CD4-positive, alpha-beta T cell (primary cell): ENCODE results near the gene RYR2. TPM values are rescaled to one million over a fixed set of nuclear protein-coding genes. Genes with fewer than 3 reads are reported as not detected.

Source experiments
- ATAC-seq: fragments of 200-7000 bp; cut with Tn5 transposase; one replicate; pipeline ENCODE4 v1.10.0; 2022; ENCODE audit warnings: mild to moderate bottlenecking; ENCODE audit not compliant: poor library complexity
- CTCF ChIA-PET: fragments of 350-600 bp; sonication (Branson Sonifier 250); formaldehyde crosslinking; loops from one replicate; lab custom pipeline; 2021; ENCODE audit warnings: antibody characterized with exemption, inconsistent platforms; lab: Charles Lee
- POLR2A ChIA-PET: fragments of 350-600 bp; sonication (Branson Sonifier 250); formaldehyde crosslinking; loops from one replicate; lab custom pipeline; 2021; ENCODE audit warnings: antibody characterized with exemption, inconsistent platforms; lab: Charles Lee
- DNase-seq, 14 experiments: peaks; one replicate each; pipeline ENCODE4 v3.0.0-alpha.2; 2013 to 2020; ENCODE audit warnings: mixed read lengths in 2 of 14
- H3K27ac ChIP-seq, 2 donors: one replicate each; pipeline versions ENCODE4 v1.5.1 to v1.7.0; 2013; ENCODE audit warnings: low read length in 2 of 2, low read depth in 1 of 2, mild to moderate bottlenecking in 1 of 2
- H3K27me3 ChIP-seq, 2 experiments: 1 replicate in 1 of 2; 2 replicates in 1 of 2; pipeline versions ENCODE4 v1.6.1 to v1.7.0; 2013; ENCODE audit warnings: low read length in 2 of 2, control low read depth in 1 of 2, mild to moderate bottlenecking in 1 of 2, moderate library complexity in 1 of 2; ENCODE audit not compliant: insufficient read depth in 2 of 2, control insufficient read depth in 1 of 2
- H3K36me3 ChIP-seq: one replicate; pipeline ENCODE4 v1.6.1; 2013; ENCODE audit warnings: low read length, control low read depth; ENCODE audit not compliant: insufficient read depth
- H3K4me1 ChIP-seq: one replicate; pipeline ENCODE4 v1.6.1; 2013; ENCODE audit warnings: low read length, control low read depth; ENCODE audit not compliant: insufficient read depth
- H3K4me3 ChIP-seq: one replicate; pipeline ENCODE4 v1.5.1; 2013; ENCODE audit warnings: mild to moderate bottlenecking, low read length, moderate library complexity
- H3K9me3 ChIP-seq, 2 experiments: 1 replicate in 1 of 2; 2 replicates in 1 of 2; pipeline versions ENCODE4 v1.6.1 to v1.7.0; 2013; ENCODE audit warnings: low read length in 2 of 2, mild to moderate bottlenecking in 2 of 2, control low read depth in 1 of 2, moderate library complexity in 1 of 2; ENCODE audit not compliant: control insufficient read depth in 1 of 2, insufficient read depth in 1 of 2
- H3K27ac Mint-ChIP-seq: one replicate; pipeline ENCODE4 v1.8.0; 2020; ENCODE audit warnings: mixed read lengths
- H3K27me3 Mint-ChIP-seq: one replicate; pipeline ENCODE4 v1.8.0; 2021; ENCODE audit warnings: mixed read lengths
- H3K36me3 Mint-ChIP-seq: one replicate; pipeline ENCODE4 v1.8.0; 2021; ENCODE audit warnings: low read depth, mixed read lengths
- H3K4me1 Mint-ChIP-seq: one replicate; pipeline ENCODE4 v1.8.0; 2021; ENCODE audit warnings: low read depth, mixed read lengths
- H3K4me3 Mint-ChIP-seq: one replicate; pipeline ENCODE4 v1.8.0; 2020; ENCODE audit warnings: mild to moderate bottlenecking, mixed read lengths
- H3K9me3 Mint-ChIP-seq: one replicate; pipeline ENCODE4 v1.8.0; 2020; ENCODE audit warnings: mixed read lengths
- intact Hi-C, 2 experiments: fragments of 100-400 bp; cut with DNase I in 1 of 2; cut with micrococcal nuclease in 1 of 2; formaldehyde crosslinking; loops; one replicate each; pipeline versions ENCODE4 v1.15.1 to v1.9.0; 2023 to 2025; cut with DNase I, micrococcal nuclease
- total RNA-seq, 174 experiments: library from RNA in 2 of 174; stranded (reverse) in 2 of 174; gene quantifications; one replicate each; pipeline ENCODE4 v1.2.3 and lab custom pipeline; 2021 to 2026
- TF ChIP-seq, protein P1 (sequence below): fragments of 200-600 bp; IDR thresholded peaks from one replicate; pipeline ENCODE4 v1.8.0; 2022; ENCODE audit warnings: antibody characterized with exemption, mild to moderate bottlenecking

RYR2 gene
- total RNA-seq, 2 experiments from 2014 or later: not detected

DNA sequence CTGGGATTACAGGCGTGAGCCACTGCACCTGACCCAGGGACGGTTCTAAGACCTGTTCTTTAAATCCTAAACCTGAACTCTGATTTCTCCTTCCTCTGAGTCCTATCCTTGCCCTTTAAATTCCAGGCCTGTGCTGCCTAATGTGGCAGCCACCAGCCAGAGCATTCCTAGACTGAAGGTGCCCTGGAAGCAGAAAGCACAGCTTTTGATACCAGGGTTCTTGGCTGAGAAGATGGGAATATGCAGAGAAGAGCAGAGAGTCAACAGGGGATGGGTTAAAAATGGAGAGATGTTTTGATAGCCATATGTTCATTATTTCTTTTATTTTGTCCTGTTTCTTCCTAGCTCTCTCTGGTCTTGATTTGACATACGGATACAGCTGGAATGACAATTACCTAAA lies 49.7 kb downstream of the RYR2 start:
- Histone ChIP-seq H3K27me3 (peaks cover 0 to 4% of the 10 kb centered on the region in 2 experiments), H3K9me3 (peaks cover 0 to 3% of the 10 kb centered on the region in 2 experiments), H3K4me1 (no peaks in the 10 kb centered on the region), H3K36me3 (no peaks in the 10 kb centered on the region), H3K4me3 (no peak overlapping the region), H3K27ac (no peak overlapping the region)
- no peak for ATAC-seq
- TF ChIP-seq, protein P1, sequence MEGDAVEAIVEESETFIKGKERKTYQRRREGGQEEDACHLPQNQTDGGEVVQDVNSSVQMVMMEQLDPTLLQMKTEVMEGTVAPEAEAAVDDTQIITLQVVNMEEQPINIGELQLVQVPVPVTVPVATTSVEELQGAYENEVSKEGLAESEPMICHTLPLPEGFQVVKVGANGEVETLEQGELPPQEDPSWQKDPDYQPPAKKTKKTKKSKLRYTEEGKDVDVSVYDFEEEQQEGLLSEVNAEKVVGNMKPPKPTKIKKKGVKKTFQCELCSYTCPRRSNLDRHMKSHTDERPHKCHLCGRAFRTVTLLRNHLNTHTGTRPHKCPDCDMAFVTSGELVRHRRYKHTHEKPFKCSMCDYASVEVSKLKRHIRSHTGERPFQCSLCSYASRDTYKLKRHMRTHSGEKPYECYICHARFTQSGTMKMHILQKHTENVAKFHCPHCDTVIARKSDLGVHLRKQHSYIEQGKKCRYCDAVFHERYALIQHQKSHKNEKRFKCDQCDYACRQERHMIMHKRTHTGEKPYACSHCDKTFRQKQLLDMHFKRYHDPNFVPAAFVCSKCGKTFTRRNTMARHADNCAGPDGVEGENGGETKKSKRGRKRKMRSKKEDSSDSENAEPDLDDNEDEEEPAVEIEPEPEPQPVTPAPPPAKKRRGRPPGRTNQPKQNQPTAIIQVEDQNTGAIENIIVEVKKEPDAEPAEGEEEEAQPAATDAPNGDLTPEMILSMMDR: no peak
- Mint-ChIP-seq H3K4me3 (no peak overlapping the region), H3K27ac (no peak overlapping the region), H3K4me1 (no peaks in the 10 kb centered on the region), H3K27me3 (no peaks in the 10 kb centered on the region), H3K9me3 (no peaks in the 10 kb centered on the region), H3K36me3 (no peaks in the 10 kb centered on the region)
- CTCF ChIA-PET: no interaction called here
- POLR2A ChIA-PET: no interaction called here
- intact Hi-C loops: no loop called here
- no peak for DNase-seq

DNA sequence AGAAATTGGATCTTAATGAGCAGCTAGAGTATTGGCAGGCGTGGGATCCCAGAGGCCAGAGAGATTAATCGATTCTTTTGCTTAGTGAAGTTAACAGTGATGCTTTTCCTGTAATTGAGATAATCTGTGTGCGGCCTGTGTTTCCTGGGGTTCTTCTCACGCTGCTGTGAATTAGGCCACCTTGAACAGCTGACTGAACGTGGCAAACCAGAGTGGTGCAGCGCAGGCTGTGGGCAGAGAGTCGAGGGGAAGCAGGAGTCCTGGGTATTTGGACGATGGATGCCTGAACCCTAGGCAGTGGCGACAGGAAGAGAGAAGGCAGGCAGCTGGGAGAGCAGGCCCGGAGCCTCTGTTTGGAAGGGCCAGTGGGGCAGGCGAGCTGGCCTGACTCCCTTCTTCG lies 51.7 kb downstream of the RYR2 start:
- POLR2A ChIA-PET: no interaction called here
- no peak for DNase-seq
- Mint-ChIP-seq H3K27ac (no peak overlapping the region), H3K9me3 (no peaks in the 10 kb centered on the region), H3K4me1 (no peaks in the 10 kb centered on the region), H3K4me3 (no peak overlapping the region), H3K27me3 (peaks cover 4% of the 10 kb centered on the region), H3K36me3 (no peaks in the 10 kb centered on the region)
- CTCF ChIA-PET: no interaction called here
- TF ChIP-seq, protein P1: no peak
- H3K27me3 ChIP-seq: peaks cover 0 to 8% of the 10 kb centered on the region in 2 experiments
- H3K9me3 ChIP-seq: peaks cover 0 to 3% of the 10 kb centered on the region in 2 experiments
- no peak overlapping the region for H3K4me3 ChIP-seq
- intact Hi-C loops: no loop called here
- H3K27ac ChIP-seq: no peak overlapping the region
- no peak for ATAC-seq
- no peaks in the 10 kb centered on the region for H3K4me1 ChIP-seq
- H3K36me3 ChIP-seq: no peaks in the 10 kb centered on the region

DNA sequence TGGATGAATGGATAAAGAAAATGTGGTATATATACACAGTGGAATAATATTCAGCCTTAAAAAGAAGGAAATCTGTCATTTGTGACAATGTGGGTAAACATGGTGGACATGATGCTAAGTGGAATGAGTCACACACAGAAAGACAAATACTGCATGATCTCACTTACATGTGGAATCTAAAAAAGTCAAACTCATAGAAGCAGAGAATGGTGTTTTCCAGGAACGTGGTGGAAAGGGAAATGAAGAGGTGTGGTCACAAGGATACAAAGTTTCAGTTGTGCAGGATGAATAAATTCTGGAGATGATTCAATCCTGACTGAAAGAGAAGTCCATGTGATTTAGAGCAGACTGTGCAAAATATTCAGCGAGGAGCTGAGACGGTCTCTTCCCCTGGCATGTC lies 56.6 kb downstream of the RYR2 start:
- H3K36me3 ChIP-seq: no peaks in the 10 kb centered on the region
- H3K4me3 ChIP-seq: no peak overlapping the region
- no peaks in the 10 kb centered on the region for H3K9me3 Mint-ChIP-seq
- TF ChIP-seq, protein P1: no peak
- no peaks in the 10 kb centered on the region for H3K4me1 Mint-ChIP-seq
- no peak for DNase-seq
- ChIA-PET POLR2A (no interaction called here), CTCF (no interaction called here)
- no peaks in the 10 kb centered on the region for H3K4me1 ChIP-seq
- H3K36me3 Mint-ChIP-seq: no peaks in the 10 kb centered on the region
- intact Hi-C loops: no loop called here
- H3K9me3 ChIP-seq: peaks cover 0 to 3% of the 10 kb centered on the region in 2 experiments
- peaks cover 5% of the 10 kb centered on the region for H3K27me3 Mint-ChIP-seq
- H3K27ac ChIP-seq: no peak overlapping the region
- no peak overlapping the region for H3K27ac Mint-ChIP-seq
- ATAC-seq: no peak
- H3K4me3 Mint-ChIP-seq: no peak overlapping the region
- peaks cover 0 to 5% of the 10 kb centered on the region in 2 experiments for H3K27me3 ChIP-seq
